Endometrium (tissue), 2 donors: ENCODE results near the gene MSI2.

Experiments used
- FAIRE-seq: peaks from 2 replicates; lab custom pipeline; 2012; peaks lifted over from hg19 to GRCh38; lab: Jason Lieb, UNC
- donor health status: control.
- donor health status: control.

The MSI2 gene

DNA sequence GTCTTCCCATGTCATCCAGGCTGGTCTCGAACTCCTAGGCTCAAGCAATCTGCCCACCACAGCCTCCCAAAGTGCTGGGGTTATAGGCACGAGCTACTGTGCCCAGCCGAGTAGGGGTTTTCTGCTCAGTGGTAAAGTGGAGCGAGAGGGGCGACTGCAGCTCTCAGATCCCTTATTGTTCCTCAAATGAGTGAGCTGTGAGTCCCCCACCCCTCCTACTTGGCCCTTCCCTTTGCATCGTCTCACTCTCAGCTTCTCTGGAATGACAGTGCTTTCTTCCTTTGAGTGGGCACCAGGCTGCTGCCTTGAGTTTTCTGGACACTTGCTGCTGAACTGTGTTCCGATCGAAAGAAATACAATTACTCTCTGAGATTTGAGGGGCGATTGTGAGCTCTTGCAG is 63.5 kb downstream of the MSI2 start:
- no peak for FAIRE-seq

GRCh38 chr17:57323391-57323790 is 67.1 kb downstream of the MSI2 start:
- FAIRE-seq: no peak

GRCh38 chr17:57324060-57324459 is 67.7 kb downstream of the MSI2 start:
- no peak for FAIRE-seq

DNA sequence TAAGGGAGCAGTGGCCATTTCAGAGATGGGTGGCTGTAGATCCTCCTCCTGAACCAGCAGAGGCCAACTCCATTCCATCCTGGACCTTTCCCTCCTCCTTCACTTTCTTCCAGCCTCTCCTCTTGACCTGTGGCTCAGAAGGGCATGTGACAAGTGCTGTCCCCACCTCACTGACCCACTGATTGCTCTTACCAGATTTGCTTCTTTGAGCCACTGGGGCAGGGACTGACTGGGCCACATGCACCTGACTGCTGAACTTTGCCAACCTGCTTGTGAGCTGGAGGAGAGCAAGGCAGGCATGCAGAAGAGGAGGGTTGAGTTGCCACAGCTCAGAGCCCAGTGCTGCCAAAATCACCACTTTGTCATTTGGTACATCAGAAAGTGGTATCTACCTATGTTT is 68.3 kb downstream of the MSI2 start:
- FAIRE-seq: no peak

DNA sequence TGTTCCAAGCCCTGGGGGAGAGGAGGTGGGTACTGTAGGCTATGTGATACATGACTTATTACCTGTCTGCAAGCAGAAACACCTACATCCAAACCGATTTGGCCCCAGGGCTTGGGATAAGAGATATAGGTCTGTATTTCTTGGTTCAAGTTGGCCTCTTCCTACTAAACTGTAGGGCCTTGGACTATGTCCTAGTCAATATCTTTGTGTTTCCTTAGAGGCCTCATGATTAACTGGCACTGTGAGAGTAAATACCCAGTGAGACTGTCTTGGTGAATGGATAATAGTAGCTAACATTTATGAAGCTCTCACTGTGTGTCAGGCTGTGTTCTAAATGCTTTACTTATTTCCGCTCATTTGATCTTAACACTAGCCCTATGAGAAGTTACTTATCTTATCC is 70.0 kb downstream of the MSI2 start:
- no peak for FAIRE-seq

DNA sequence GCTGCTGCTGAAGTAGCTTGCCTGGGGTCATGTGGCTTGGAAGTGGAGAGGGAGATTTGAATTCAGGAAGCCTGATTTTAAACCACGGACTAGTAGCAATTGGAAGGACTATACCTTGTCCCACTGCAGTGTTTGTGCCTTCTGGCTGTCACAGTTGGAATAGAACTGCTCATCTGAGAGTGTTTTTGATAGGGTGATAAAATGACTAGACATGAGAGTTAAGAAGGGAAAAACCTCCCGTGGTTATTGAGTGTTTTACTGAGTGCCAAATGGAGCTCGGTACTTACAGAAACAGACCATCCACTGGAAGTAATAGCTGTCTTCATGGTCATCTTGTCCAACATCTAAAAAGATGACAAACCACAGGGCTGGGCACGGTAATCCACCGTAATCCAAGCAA is 70.4 kb downstream of the MSI2 start:
- no peak for FAIRE-seq

DNA sequence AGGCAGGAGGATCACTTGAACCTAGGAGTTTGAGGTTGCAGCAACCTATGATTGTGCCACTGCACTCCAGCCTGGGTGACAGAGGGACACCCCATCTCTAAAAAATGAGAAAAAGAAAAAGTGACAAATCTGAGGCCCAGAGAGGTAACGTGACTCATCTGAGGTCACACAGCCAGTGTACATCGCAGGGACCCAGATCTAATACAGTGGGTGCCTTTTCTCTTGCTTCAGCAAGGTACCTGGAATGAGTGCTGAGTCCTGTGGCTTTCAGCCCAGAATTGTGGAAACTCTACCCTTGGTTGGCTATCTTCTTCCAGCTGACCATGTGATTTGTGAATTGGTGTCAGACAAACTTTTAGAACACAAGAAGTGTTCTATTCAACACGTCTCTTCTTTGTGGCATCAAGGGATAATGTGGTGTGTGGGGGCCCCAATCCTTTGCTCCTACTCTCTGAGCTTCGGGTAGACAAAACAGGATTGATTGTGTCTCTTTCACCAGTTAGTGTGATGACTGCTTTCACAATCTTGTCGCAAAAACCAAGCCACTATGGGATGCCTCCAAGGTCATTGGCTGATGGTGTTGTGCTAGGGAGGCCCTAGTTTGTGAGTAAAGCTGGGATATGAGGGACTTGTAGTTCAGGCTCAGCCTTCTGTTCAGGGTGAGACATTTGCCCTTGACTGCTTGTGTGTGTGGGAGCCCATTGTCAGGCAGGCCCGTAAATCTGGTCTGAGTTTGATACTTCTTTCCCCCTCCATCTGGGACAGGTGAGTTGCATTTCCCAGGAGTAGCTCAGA is 71.0 kb downstream of the MSI2 start:
- no peak for FAIRE-seq

- no peak for FAIRE-seq
Measured at GRCh38 chr17:57328109-57328882, 72.0 kb downstream of the MSI2 start.

GRCh38 chr17:57329380-57330214 is 73.3 kb downstream of the MSI2 start:
- no peak for FAIRE-seq

DNA sequence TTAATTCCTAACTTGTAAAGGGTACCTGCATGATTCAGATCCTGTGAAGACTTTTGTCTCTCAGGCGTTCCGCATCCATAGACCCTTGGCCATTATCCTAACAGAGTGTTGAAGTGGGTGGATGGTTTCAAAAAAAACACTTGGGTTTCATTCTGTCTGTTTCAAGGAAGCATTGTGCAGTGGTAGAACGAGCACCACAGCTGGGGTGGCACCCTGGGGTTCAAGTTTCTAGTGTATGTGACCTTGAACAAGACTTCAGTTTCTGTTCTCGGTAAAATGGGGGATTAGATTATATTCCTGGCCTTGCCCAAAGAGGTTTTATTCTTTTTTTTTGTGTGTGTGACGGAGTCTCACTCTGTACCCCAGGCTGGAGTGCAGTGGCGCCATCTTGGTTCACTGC is 74.3 kb downstream of the MSI2 start:
- FAIRE-seq: no peak

DNA sequence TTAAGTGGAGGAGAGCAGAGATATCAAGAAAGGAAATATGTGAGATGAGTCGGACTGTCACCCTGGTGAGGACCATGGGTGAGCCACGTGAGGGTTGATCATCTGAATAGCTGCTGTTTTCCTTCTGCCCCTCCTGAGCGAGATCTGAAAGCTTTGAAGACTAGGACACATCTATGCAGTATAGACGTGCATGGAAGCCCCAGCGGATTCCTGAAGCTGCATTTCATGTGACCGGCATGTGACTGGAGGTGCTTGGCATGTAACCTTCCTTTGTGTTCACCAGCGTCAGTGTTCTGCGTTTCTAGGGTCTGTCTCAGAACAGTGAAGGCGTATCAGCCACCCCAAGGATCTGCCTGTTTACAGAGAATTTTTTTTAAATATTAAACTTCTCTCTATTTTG is 75.1 kb downstream of the MSI2 start:
- FAIRE-seq: no peak

DNA sequence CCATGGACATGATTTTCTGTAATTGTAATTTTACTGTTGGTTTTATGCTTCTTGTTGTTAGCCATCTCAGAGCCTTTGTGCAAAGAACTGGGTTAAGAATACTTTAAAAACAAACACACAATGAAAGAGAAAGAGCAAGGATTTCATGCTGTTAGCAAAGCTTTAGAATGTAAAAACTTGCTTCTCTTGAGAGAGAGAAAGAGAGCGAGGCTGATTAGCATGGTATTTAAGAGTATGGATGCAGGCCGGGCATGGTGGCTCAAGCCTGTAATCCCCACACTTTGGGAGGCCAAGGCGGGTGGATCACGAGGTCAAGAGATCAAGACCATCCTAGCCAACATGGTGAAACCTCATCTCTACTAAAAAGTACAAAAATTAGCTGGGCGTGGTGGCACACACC is 76.2 kb downstream of the MSI2 start:
- FAIRE-seq: no peak

GRCh38 chr17:57335195-57335792 is 79.0 kb downstream of the MSI2 start:
- FAIRE-seq: no peak

- no peak for FAIRE-seq
Measured at GRCh38 chr17:57337390-57337789, 81.1 kb downstream of the MSI2 start.

DNA sequence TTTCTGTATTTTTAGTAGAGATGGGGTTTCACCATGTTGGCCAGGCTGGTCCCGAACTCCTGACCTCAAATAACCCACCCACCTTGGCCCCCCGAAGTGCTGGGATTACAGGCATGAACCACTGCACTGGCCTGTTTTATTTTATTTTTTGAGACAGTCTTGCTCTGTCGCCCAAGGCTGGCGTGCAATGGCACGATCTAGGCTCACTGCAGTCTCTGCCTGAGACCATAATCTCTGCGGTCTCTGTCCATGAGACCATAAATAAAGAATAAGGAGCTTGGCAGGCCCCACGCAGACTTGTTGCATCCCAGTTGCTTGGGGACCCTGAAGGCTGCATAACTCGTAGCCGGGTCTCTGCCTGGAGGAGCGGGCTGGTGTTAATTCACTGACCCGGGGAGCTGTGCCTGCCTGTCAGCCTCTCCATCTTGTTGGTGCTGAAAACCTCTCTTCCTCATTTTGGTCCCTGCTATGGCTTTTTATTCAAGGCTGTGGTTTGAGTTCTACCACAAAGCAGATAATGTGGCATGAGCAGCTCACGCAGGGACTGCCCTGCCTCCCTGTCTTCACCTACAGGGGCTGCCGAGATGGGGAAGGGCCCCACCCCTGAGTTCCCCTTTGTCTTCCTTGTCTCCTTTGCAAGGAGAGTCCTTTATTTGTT is 82.1 kb downstream of the MSI2 start:
- FAIRE-seq: no peak

GRCh38 chr17:57340160-57340981 is 84.0 kb downstream of the MSI2 start:
- no peak for FAIRE-seq

DNA sequence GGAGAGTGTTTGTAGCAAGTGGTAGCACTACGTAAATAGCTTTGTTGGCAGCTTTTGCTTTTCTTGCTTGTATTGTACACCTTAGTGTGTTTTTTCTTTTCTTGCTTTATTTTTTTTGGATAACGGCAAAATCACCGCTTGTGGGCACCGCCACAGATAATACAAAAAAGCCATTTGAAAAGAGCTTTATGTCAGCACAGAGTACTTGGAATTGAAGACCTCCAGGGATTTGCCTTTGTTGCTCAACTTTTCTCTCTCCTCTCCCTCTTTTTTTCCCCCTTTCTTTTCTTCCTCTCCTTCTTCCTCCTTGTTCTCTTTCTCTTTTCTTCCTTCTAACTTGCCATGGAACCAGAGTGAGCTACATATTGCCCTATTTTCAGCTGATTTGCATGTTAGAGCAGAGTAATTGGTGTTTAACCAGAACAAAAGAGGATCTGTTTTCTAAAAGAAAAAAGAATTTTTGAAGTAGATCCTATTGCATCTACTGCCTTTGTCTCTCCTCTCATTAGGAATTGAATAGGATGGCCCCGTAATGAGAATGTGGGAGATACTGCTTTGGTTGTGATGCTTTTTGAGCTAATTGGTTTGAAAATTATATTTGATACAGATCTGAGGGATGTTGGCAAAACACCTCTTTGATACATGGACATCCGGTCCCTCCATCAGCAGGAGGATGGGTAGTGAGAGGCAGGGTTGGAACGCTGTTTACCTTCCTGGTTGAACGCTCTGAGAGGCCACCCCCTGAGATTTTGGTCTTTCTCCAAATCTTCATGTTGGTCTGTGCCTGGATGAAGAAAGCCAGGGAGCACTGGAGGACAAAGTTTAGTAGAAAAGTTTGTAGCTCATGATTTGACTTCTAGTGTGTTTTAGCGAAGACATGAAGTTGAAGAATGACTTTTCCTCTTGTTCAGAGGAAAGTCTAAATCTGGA is 85.6 kb downstream of the MSI2 start:
- FAIRE-seq: no peak

DNA sequence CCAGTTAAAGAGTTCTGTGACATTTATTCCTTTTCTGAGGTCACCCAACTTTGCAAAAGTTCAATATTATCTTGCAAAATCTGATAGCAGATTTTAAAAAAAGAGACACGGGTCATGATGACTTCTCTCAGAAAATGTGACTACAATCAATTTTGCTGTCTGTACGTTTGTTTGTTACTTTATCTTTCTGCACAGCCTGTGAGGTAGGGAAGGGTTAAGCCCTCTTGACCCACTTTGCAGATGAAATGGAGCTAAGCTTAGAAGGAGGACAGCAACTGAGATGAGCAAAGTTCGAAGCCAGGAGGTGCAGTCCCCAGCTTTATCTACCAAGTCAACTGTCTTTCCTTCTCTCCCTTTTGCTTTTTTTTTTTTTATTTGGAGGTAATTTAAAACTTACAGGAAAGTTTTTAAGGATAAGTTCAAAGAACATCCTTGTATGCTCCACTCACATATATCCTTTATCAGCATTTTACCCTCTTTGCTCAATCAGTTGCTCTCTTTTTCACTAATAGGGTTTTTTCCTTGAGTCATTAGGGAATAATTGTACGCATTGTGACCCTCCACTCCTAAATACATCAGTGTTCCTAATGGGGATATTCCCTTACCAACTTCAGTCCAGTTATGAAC is 86.8 kb downstream of the MSI2 start:
- no peak for FAIRE-seq

DNA sequence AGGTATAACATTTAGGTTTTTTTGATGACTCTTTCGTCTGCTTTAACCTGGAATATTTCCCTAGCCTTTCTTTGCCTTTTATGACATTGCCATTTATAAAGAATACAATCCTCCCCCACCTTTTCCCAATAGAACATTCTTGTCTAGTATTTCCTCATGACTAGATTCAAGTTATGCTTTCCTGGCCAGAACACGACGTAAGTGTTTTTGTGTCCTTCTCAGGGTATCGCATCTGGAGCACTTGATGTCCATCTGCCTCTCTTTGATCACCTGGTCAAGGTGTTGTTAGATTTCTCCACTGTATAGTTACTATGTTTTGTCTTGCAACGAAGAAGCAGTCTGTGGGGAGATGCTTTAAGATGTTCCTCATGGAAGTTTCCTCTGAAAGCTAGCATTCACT is 87.4 kb downstream of the MSI2 start:
- no peak for FAIRE-seq
